CD4-positive, CD25-positive, alpha-beta regulatory T cell (primary cell): ENCODE results near the gene PRPS2. TPM values are rescaled to one million over a fixed set of nuclear protein-coding genes. Genes with fewer than 3 reads are reported as not detected.

Source experiments
- ATAC-seq, 2 donors: fragments of 150-1000 bp; cut with Tn5 transposase; one replicate each; pipeline ENCODE4 v1.10.0; 2021; ENCODE audit warnings: low read depth in 2 of 2, moderate number of reproducible peaks in 2 of 2, moderate library complexity in 1 of 2
- DNase-seq, 3 donors: peaks; one replicate each; pipeline versions ENCODE4 v3.0.0 to v3.0.0-alpha.2; 2012 to 2022; ENCODE audit warnings: mixed read lengths in 1 of 3
- H3K27ac ChIP-seq: one replicate; pipeline ENCODE4 v1.7.0; 2013; ENCODE audit warnings: mild to moderate bottlenecking, low read length; ENCODE audit not compliant: insufficient read depth, poor library complexity, severe bottlenecking
- H3K27me3 ChIP-seq: one replicate; pipeline ENCODE4 v1.7.0; 2013; ENCODE audit warnings: low read length; ENCODE audit not compliant: control insufficient read depth, insufficient read depth
- H3K36me3 ChIP-seq: one replicate; pipeline ENCODE4 v1.7.0; 2013; ENCODE audit warnings: mild to moderate bottlenecking, low read length, moderate library complexity; ENCODE audit not compliant: control insufficient read depth, insufficient read depth
- H3K4me1 ChIP-seq: 2 replicates; pipeline ENCODE4 v1.7.0; 2013; ENCODE audit warnings: mild to moderate bottlenecking, low read length; ENCODE audit not compliant: insufficient read depth, control insufficient read depth, poor library complexity, severe bottlenecking
- H3K4me3 ChIP-seq: one replicate; pipeline ENCODE4 v1.7.0; 2013; ENCODE audit warnings: low read depth, mild to moderate bottlenecking, low read length, moderate library complexity
- H3K9me3 ChIP-seq, 2 experiments: 1 replicate in 1 of 2; 2 replicates in 1 of 2; pipeline ENCODE4 v1.7.0; 2013; ENCODE audit warnings: low read length in 2 of 2, mild to moderate bottlenecking in 1 of 2, moderate library complexity in 1 of 2; ENCODE audit not compliant: control insufficient read depth in 2 of 2
- H3K27ac Mint-ChIP-seq, 3 donors: one replicate each; pipeline ENCODE4 v1.8.0; 2020 to 2022; ENCODE audit warnings: mild to moderate bottlenecking in 3 of 3, mixed read lengths in 3 of 3, moderate library complexity in 2 of 3
- H3K27me3 Mint-ChIP-seq: one replicate; pipeline ENCODE4 v1.8.0; 2022; ENCODE audit warnings: mild to moderate bottlenecking, mixed read lengths
- H3K36me3 Mint-ChIP-seq: one replicate; pipeline ENCODE4 v1.8.0; 2020; ENCODE audit warnings: mixed read lengths
- H3K4me1 Mint-ChIP-seq, 4 donors: one replicate each; pipeline ENCODE4 v1.8.0; 2020 to 2022; ENCODE audit warnings: mixed read lengths in 4 of 4, mild to moderate bottlenecking in 1 of 4
- H3K4me3 Mint-ChIP-seq, 4 donors: one replicate each; pipeline ENCODE4 v1.8.0; 2020 to 2022; ENCODE audit warnings: mild to moderate bottlenecking in 4 of 4, mixed read lengths in 4 of 4, moderate library complexity in 3 of 4
- H3K9me3 Mint-ChIP-seq, 7 donors: one replicate each; pipeline ENCODE4 v1.8.0; 2020 to 2022; ENCODE audit warnings: mixed read lengths in 7 of 7, mild to moderate bottlenecking in 3 of 7, moderate library complexity in 2 of 7
- polyA plus RNA-seq, 4 donors: library from polyadenylated mRNA; unstranded; fragments of 300-500 nt; fragmentation: Illumina TruSeq; gene quantifications; one replicate each; pipeline ENCODE4 v1.2.3, GENCODE V29; 2021
- total RNA-seq: library from RNA; stranded (reverse); gene quantifications from one replicate; pipeline ENCODE4 v1.2.3, GENCODE V29; 2022

The PRPS2 gene
- total and polyA plus RNA-seq, 5 donors from 2014 or later: 18.0 to 31.7 (median 29.2) TPM

DNA sequence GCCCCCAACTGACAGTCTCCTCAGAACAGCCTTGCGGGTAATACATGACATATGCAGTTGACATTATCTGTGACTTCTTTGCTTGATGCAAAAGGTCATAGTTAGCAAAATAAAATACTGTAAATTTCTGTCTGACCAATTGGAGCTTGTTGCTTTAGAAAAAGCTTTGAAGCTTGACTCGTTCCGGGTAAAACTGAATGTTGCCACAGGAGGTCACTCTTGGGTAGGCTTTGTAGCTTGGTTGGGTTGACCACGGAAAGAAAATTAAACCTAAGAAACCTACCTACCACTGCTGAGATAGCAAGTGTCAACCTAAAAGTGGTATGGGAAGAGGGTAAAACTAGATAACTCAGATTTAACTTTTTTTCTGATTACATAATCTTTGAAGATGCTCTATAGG lies 23.2 kb downstream of the PRPS2 start:
- peak overlapping the region in 1 of 3 donors; percentile 76 for H3K27ac Mint-ChIP-seq
- peaks cover 0 to 2% (median 0%) of the 10 kb centered on the region in 7 donors for H3K9me3 Mint-ChIP-seq
- no peaks in the 10 kb centered on the region for H3K27me3 Mint-ChIP-seq
- no peaks in the 10 kb centered on the region for H3K9me3 ChIP-seq
- no peaks in the 10 kb centered on the region for H3K4me1 ChIP-seq
- peak; percentile 2 to 64 (median 35) for DNase-seq
- peaks cover 0 to 8% (median 5%) of the 10 kb centered on the region in 4 donors for H3K4me1 Mint-ChIP-seq
- no peaks in the 10 kb centered on the region for H3K27me3 ChIP-seq
- H3K4me3 Mint-ChIP-seq: no peak overlapping the region
- H3K36me3 ChIP-seq: peaks cover 12% of the 10 kb centered on the region
- peaks cover 9% of the 10 kb centered on the region for H3K36me3 Mint-ChIP-seq
- peak in 1 of 2 donors; percentile 43 for ATAC-seq
- H3K4me3 ChIP-seq: no peak overlapping the region
- no peak overlapping the region for H3K27ac ChIP-seq

DNA sequence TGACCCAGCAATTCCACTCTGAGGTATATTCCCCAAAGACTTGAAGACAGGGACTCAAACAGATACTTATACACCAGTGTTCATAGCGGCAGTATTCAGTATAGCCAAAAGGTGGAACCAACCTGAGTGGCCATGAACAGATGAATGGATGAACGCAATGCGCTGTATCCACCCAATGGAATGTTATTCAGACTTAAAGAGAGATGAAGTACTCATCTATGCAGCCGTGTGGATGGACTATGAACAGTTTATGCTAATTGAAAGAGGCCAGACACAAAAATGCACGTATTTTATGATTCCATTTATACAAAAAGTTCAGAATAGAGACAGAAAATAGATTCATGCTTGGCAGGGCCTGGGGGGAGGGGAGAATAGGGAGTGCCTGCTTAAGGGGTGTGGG lies 26.3 kb downstream of the PRPS2 start:
- no peak overlapping the region for H3K27ac Mint-ChIP-seq

GRCh38 chrX:12819222-12819621 lies 28.0 kb downstream of the PRPS2 start:
- Mint-ChIP-seq H3K4me1 (peaks cover 0 to 5% (median 3%) of the 10 kb centered on the region in 4 donors), H3K4me3 (no peak overlapping the region), H3K27me3 (no peaks in the 10 kb centered on the region), H3K36me3 (peaks cover 11% of the 10 kb centered on the region), H3K27ac (no peak overlapping the region), H3K9me3 (peaks cover 0 to 2% (median 0%) of the 10 kb centered on the region in 7 donors)
- Histone ChIP-seq H3K27ac (no peak overlapping the region), H3K27me3 (no peaks in the 10 kb centered on the region), H3K9me3 (no peaks in the 10 kb centered on the region), H3K4me3 (no peak overlapping the region), H3K4me1 (no peaks in the 10 kb centered on the region), H3K36me3 (peaks cover 14% of the 10 kb centered on the region)
- no peak for DNase-seq
- ATAC-seq: no peak

More for the DNA sequence above, 26.3 kb downstream of the PRPS2 start:
- H3K4me1 ChIP-seq: no peaks in the 10 kb centered on the region
- no peak overlapping the region for H3K4me3 ChIP-seq
- Mint-ChIP-seq H3K4me3 (no peak overlapping the region), H3K36me3 (peaks cover 11% of the 10 kb centered on the region), H3K9me3 (peaks cover 0 to 2% (median 0%) of the 10 kb centered on the region in 7 donors), H3K4me1 (peaks cover 0 to 5% (median 4%) of the 10 kb centered on the region in 4 donors), H3K27me3 (no peaks in the 10 kb centered on the region)
- H3K36me3 ChIP-seq: peaks cover 12% of the 10 kb centered on the region
- DNase-seq (no peak), ATAC-seq (no peak)
- no peaks in the 10 kb centered on the region for H3K27me3 ChIP-seq
- H3K9me3 ChIP-seq: no peaks in the 10 kb centered on the region
- H3K27ac ChIP-seq: no peak overlapping the region

- no peak for ATAC-seq
- Histone ChIP-seq H3K4me1 (no peaks in the 10 kb centered on the region), H3K36me3 (peaks cover 19% of the 10 kb centered on the region), H3K27me3 (no peaks in the 10 kb centered on the region), H3K4me3 (no peak overlapping the region), H3K9me3 (no peaks in the 10 kb centered on the region), H3K27ac (no peak overlapping the region)
- H3K27me3 Mint-ChIP-seq: no peaks in the 10 kb centered on the region
- H3K4me1 Mint-ChIP-seq: no peaks in the 10 kb centered on the region
- DNase-seq: no peak
- H3K27ac Mint-ChIP-seq: no peak overlapping the region
- H3K4me3 Mint-ChIP-seq: no peak overlapping the region
- H3K9me3 Mint-ChIP-seq: peaks cover 0 to 2% (median 0%) of the 10 kb centered on the region in 7 donors
- H3K36me3 Mint-ChIP-seq: peaks cover 11% of the 10 kb centered on the region
These were observed 29.5 kb downstream of the PRPS2 start for GRCh38 chrX:12820737-12821136.

DNA sequence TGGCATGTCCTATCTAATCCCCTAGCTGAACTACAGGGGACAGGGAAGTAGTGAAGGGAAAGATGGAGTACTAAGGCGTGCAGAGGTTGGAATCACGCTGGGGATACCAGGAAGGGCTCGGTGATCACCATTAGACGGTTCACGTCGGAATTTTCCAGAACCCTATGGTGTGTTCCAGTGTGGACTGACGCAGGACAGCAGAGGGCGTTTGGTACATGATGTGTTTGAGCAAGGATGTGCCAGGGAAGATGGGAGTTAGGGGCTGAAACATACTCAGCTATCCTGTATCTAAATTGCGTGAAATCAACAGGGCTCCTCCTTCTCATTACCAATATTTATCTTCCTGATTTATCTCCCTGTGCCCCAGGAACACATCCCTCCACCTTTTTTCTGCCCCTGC lies 33.7 kb downstream of the PRPS2 start:
- Mint-ChIP-seq H3K27me3 (peaks cover 4% of the 10 kb centered on the region), H3K27ac (peak overlapping the region in 2 of 3 donors; percentile 9 to 21), H3K4me1 (no peaks in the 10 kb centered on the region), H3K36me3 (peaks cover 6% of the 10 kb centered on the region), H3K9me3 (no peaks in the 10 kb centered on the region), H3K4me3 (no peak overlapping the region)
- Histone ChIP-seq H3K36me3 (peaks cover 19% of the 10 kb centered on the region), H3K27me3 (no peaks in the 10 kb centered on the region), H3K4me3 (no peak overlapping the region), H3K9me3 (no peaks in the 10 kb centered on the region), H3K4me1 (no peaks in the 10 kb centered on the region), H3K27ac (no peak overlapping the region)
- no peak for DNase-seq
- no peak for ATAC-seq

DNA sequence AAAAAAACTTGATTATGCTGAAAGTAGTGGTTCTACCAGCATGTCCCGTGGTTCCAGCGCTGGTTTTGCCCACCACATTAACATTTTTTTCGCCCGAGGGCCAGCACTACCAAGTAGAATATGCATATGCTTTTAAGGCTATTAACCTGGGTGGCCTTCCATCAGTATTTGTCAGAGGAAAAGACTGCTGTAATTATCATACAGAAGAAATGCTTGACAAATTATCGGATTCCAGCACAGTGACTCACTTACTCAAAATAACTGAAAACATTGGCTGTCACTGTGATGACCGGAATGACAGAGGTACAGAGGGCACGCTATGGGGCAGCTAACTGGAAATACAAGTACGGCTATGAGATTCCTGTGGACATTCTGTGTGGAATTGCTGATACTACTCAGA lies 34.6 kb downstream of the PRPS2 start:
- no peak for DNase-seq
- no peak overlapping the region for H3K4me3 ChIP-seq
- no peak overlapping the region for H3K27ac Mint-ChIP-seq
- no peaks in the 10 kb centered on the region for H3K4me1 Mint-ChIP-seq
- H3K4me3 Mint-ChIP-seq: no peak overlapping the region
- no peaks in the 10 kb centered on the region for H3K9me3 Mint-ChIP-seq
- H3K27me3 ChIP-seq: no peaks in the 10 kb centered on the region
- ATAC-seq: no peak
- H3K9me3 ChIP-seq: no peaks in the 10 kb centered on the region
- H3K36me3 ChIP-seq: peaks cover 17% of the 10 kb centered on the region
- H3K36me3 Mint-ChIP-seq: peaks cover 4% of the 10 kb centered on the region
- H3K4me1 ChIP-seq: no peaks in the 10 kb centered on the region
- peaks cover 4% of the 10 kb centered on the region for H3K27me3 Mint-ChIP-seq
- no peak overlapping the region for H3K27ac ChIP-seq

DNA sequence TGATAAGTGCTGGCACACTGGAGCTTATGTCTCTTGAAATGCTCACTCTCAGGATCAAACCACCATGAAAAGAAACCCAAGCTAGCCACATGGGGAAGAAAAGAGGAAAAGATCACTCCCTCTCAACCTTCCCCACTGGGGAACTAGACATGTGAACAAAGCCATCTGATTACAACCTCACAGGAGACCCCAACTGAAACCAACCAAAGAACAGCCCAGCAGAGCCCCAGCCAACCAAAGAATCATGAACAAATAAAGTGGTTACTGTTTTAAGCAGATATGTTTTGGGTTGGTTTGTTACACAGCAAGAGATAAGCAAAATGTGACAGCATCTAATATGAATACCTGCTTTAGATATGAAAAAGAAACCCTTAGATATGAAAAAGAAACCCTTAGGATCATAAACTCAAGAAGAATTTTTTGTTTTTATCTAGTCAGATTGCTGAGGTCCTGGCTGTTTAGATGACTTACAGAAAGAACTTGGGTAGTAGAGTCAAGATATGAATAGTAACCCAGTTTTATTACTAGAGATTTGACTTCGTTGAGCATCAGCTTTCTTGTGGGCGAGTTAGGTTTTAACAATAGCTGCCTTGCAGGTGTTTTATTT lies 52.0 kb downstream of the PRPS2 start:
- DNase-seq (no peak), ATAC-seq (no peak)
- Mint-ChIP-seq H3K4me1 (peaks cover 4 to 12% (median 7%) of the 10 kb centered on the region in 4 donors), H3K27me3 (peaks cover 6% of the 10 kb centered on the region), H3K9me3 (peaks cover 0 to 2% (median 0%) of the 10 kb centered on the region in 7 donors), H3K4me3 (peak overlapping the region; percentile 58 to 88 (median 78)), H3K27ac (peak overlapping the region; percentile 44 to 94 (median 79)), H3K36me3 (no peaks in the 10 kb centered on the region)
- peaks cover 2% of the 10 kb centered on the region for H3K27me3 ChIP-seq
- H3K36me3 ChIP-seq: no peaks in the 10 kb centered on the region
- no peaks in the 10 kb centered on the region for H3K9me3 ChIP-seq
- no peaks in the 10 kb centered on the region for H3K4me1 ChIP-seq
- H3K4me3 ChIP-seq: peak overlapping the region; percentile 79
- no peak overlapping the region for H3K27ac ChIP-seq
